ENCODE measurements around the gene SEC16B. TPM values are rescaled to one million over a fixed set of nuclear protein-coding genes. Genes with fewer than 3 reads are reported as not detected.

The SEC16B gene
- total and polyA plus RNA-seq, 2 of the 8 experiments (the other 6 are each of a cell fraction or from before 2014, with no cell fraction given), result 0.56 to 0.94 TPM

DNA sequence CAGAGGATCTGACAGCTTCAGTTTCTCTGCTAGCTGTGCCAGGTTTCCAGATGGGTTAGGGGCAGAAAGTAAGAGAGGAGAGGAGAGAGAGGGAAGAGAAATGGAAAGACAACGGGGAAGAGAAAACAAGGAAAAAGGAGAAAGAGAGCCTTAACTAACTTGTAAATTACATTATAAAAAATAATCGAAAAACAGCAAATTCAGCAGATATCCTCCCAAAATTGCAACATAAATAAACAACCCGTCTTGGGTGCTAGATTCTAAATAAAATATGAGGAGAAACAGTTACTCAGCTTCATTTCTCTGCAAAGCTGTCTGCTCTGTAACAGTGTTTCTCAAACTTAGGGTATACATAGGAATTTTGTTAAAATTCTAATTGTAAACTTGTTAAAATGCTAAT is 29.2 kb downstream of the SEC16B start:
- H4K91ac ChIP-seq (replicated peaks; ENCODE audit: insufficient read length, low read length), result no peak overlapping the region
- H3K9ac ChIP-seq (replicated peaks in 1 of 4; ENCODE audit: extremely low read depth in 1 of 4, low read depth in 3 of 4, low read length in 3 of 4), result no peak overlapping the region
- no peak overlapping the region for H2AFZ ChIP-seq (ENCODE audit: low read length)
- ChIA-PET POLR2A (ENCODE audit: partially characterized antibody) (no interaction called here), CTCF (ENCODE audit: partially characterized antibody) (interaction anchor here (0.6 to 14.8 kb wide), 6 partner anchors 5 to 685 kb away, joined by 3 to 274 read pairs (median 6); no protein-coding TSS in a partner anchor)
- no peak overlapping the region for H3K4me2 ChIP-seq (ENCODE audit: insufficient read depth in 1 of 2, low read depth in 2 of 2, low read length in 2 of 2)
- no peak overlapping the region for H2BK5ac ChIP-seq (ENCODE audit: low read depth, low read length)
- TF ChIP-seq MAFK (IDR thresholded peaks at IDR 0.05; ENCODE audit: low read depth, low read length) (no peak), TEAD4 (IDR thresholded peaks at IDR 0.05; ENCODE audit: low read depth, low read length) (no peak), RAD21 (IDR thresholded peaks at IDR 0.05 in 1 of 2, conservative IDR thresholded peaks at IDR 0.05 in 1 of 2; ENCODE audit: low read depth in 2 of 2, low read length in 2 of 2) (no peak), RXRA (IDR thresholded peaks at IDR 0.05; ENCODE audit: insufficient read depth, low read depth, low read length) (no peak), TAF1 (IDR thresholded peaks at IDR 0.05; ENCODE audit: low read depth, low read length) (no peak), YY1 (IDR thresholded peaks at IDR 0.05; ENCODE audit: low read depth, low read length) (no peak)
- TF ChIP-seq, protein P1, sequence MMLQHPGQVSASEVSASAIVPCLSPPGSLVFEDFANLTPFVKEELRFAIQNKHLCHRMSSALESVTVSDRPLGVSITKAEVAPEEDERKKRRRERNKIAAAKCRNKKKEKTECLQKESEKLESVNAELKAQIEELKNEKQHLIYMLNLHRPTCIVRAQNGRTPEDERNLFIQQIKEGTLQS (IDR thresholded peaks at IDR 0.05; ENCODE audit: insufficient read depth, low read depth, low read length), result no peak
- TF ChIP-seq, protein P2, sequence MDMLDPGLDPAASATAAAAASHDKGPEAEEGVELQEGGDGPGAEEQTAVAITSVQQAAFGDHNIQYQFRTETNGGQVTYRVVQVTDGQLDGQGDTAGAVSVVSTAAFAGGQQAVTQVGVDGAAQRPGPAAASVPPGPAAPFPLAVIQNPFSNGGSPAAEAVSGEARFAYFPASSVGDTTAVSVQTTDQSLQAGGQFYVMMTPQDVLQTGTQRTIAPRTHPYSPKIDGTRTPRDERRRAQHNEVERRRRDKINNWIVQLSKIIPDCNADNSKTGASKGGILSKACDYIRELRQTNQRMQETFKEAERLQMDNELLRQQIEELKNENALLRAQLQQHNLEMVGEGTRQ (IDR thresholded peaks at IDR 0.05; ENCODE audit: low read length), result no peak
- 92% methylated on average over 3 of the region's 3 CpGs; no CpG with 5 or more reads in 1 of the 2 experiments for WGBS, 2 experiments (ENCODE audit: extremely low coverage in 1 of 2, insufficient coverage in 1 of 2, insufficient read length in 1 of 2, insufficient replicate concordance in 2 of 2, low coverage in 1 of 2, low lambda C conversion rate in 2 of 2, missing lambda C conversion rate in 1 of 2)
- H2BK20ac ChIP-seq (ENCODE audit: low read length), result no peak overlapping the region
- no peak overlapping the region for H3K27ac ChIP-seq (ENCODE audit: low read depth, low read length)
- FAIRE-seq (no peak), DNase-seq (ENCODE audit: low read depth in 1 of 2, low spot score in 2 of 2) (no peak)
- H3K9me3 ChIP-seq (ENCODE audit: insufficient read depth in 2 of 2, low read depth in 1 of 2, low read length in 1 of 2), result no peaks in the 10 kb centered on the region
- H3K14ac ChIP-seq (ENCODE audit: insufficient read length), result no peak overlapping the region
- H3K36me3 ChIP-seq (ENCODE audit: control insufficient read depth in 2 of 4, insufficient read depth in 4 of 4, low read length in 3 of 4), result no peaks in the 10 kb centered on the region
- no peaks in the 10 kb centered on the region; the same call in 1 of the 2 replicates for H3K79me1 ChIP-seq (ENCODE audit: low read depth, low read length)
- no peak overlapping the region for H3K18ac ChIP-seq (ENCODE audit: extremely low read depth, low read length)
- H3K4me3 ChIP-seq (ENCODE audit: extremely low read depth in 1 of 4, insufficient read depth in 2 of 4, low read depth in 3 of 4, low read length in 4 of 4), result no peak overlapping the region
- H3K4ac ChIP-seq (replicated peaks; ENCODE audit: insufficient read length, low read depth, low read length), result no peak overlapping the region
- H2BK12ac ChIP-seq (ENCODE audit: low read depth, low read length), result no peak overlapping the region
- H2BK120ac ChIP-seq (replicated peaks; ENCODE audit: low read depth, low read length), result no peak overlapping the region
- no peak overlapping the region for H4K8ac ChIP-seq (ENCODE audit: extremely low read depth, insufficient read depth, low read length)
- no peak overlapping the region for H2BK15ac ChIP-seq (ENCODE audit: low read length)
- no peaks in the 10 kb centered on the region for H3K23me2 ChIP-seq (ENCODE audit: low read depth, low read length)
- H3K56ac ChIP-seq (replicated peaks; ENCODE audit: insufficient read length, low read depth, low read length), result no peak overlapping the region
- H3K79me2 ChIP-seq (ENCODE audit: control insufficient read depth in 1 of 2, insufficient read depth in 2 of 2, low read length in 2 of 2), result no peaks in the 10 kb centered on the region
- H4K5ac ChIP-seq (ENCODE audit: insufficient read length, low read depth, low read length), result no peak overlapping the region
- H3K4me1 ChIP-seq (replicated peaks in 1 of 4; ENCODE audit: control insufficient read depth in 3 of 4, insufficient read depth in 4 of 4, low read length in 3 of 4), result peaks cover 0 to 2% (median 2%) of the 10 kb centered on the region in 4 experiments; a peak in 2 of 7 replicates
- H2AK5ac ChIP-seq (ENCODE audit: low read depth, low read length), result no peak overlapping the region
- H4K20me1 ChIP-seq (replicated peaks in 1 of 2; ENCODE audit: control insufficient read depth in 1 of 2, insufficient read depth in 2 of 2, low read length in 2 of 2), result no peaks in the 10 kb centered on the region
- no peak overlapping the region for H3K23ac ChIP-seq (ENCODE audit: insufficient read length)
- H3K27me3 ChIP-seq (replicated peaks in 1 of 4; ENCODE audit: control insufficient read depth in 3 of 4, extremely low read depth in 1 of 4, insufficient read depth in 3 of 4, low read length in 3 of 4), result no peaks in the 10 kb centered on the region

All from H1 (cell line).